ENCODE data around the gene B9D1. TPM values are rescaled to one million over a fixed set of nuclear protein-coding genes. Genes with fewer than 3 reads are reported as not detected.
"Not testable (repeated sequence)": the region's sequence is repeated elsewhere in the genome, so short reads cannot be mapped to it uniquely, and the experiment has no call there.

Gene B9D1
- total RNA-seq, 1 donor from 2014 or later: 7.8 TPM

DNA sequence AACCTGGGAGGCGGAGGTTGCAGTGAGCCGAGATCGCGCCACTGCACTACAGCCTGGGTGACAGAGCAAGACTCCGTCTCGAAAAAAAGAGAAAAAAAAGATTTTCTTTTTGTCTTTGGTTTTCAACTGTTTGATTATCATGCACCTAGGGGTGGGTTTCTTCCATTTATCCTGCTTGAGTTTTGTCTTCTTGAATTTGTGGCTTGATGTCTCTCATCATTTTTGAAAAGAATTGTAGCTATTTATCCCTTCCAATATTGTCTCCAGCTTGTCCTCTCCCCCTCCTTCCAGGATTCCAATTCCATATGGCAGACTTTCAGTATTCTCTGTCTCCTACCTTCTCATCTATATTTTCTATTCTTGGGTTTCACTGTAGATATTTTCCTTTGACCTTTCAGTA, 7.8 kb downstream of the B9D1 start:
- H3K4me3 Mint-ChIP-seq (ENCODE audit: unreplicated experiment): no peak overlapping the region
- H3K9me3 Mint-ChIP-seq (ENCODE audit: unreplicated experiment): peaks cover 6% of the 10 kb centered on the region
- no peak for DNase-seq
- no peak overlapping the region for H3K27ac Mint-ChIP-seq (ENCODE audit: unreplicated experiment)
- no peaks in the 10 kb centered on the region for H3K36me3 Mint-ChIP-seq (ENCODE audit: unreplicated experiment)
- peaks cover 4% of the 10 kb centered on the region for H3K27me3 Mint-ChIP-seq (ENCODE audit: unreplicated experiment)
- peaks cover 18% of the 10 kb centered on the region for H3K4me1 Mint-ChIP-seq (ENCODE audit: low read depth, unreplicated experiment)
- TF ChIP-seq, protein P1, sequence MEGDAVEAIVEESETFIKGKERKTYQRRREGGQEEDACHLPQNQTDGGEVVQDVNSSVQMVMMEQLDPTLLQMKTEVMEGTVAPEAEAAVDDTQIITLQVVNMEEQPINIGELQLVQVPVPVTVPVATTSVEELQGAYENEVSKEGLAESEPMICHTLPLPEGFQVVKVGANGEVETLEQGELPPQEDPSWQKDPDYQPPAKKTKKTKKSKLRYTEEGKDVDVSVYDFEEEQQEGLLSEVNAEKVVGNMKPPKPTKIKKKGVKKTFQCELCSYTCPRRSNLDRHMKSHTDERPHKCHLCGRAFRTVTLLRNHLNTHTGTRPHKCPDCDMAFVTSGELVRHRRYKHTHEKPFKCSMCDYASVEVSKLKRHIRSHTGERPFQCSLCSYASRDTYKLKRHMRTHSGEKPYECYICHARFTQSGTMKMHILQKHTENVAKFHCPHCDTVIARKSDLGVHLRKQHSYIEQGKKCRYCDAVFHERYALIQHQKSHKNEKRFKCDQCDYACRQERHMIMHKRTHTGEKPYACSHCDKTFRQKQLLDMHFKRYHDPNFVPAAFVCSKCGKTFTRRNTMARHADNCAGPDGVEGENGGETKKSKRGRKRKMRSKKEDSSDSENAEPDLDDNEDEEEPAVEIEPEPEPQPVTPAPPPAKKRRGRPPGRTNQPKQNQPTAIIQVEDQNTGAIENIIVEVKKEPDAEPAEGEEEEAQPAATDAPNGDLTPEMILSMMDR (IDR thresholded peaks at IDR 0.05; ENCODE audit: partially characterized antibody, unreplicated experiment): no peak

DNA sequence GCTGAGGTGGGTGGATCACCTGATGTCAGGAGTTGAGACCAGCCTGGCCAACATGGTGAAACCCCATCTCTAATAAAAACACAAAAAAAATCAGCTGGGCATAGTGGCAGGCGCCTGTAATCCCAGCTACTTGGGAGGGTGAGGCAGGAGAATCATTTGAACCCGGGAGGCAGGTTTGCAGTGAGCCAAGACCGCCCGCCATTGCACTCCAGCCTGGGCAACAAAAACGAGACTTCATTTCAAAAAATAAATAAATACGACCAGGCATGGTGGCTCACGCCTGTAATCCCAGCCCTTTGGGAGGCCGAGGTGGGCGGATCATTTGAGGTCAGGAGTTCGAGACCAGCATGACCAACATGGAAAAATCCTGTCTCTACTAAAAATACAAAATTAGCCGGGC, 9.1 kb downstream of the B9D1 start:
- not testable (repeated sequence) for H3K4me3 Mint-ChIP-seq (ENCODE audit: unreplicated experiment); DNase-seq; H3K27me3 Mint-ChIP-seq (ENCODE audit: unreplicated experiment); H3K36me3 Mint-ChIP-seq (ENCODE audit: unreplicated experiment); H3K27ac Mint-ChIP-seq (ENCODE audit: unreplicated experiment); H3K9me3 Mint-ChIP-seq (ENCODE audit: unreplicated experiment)
- peaks cover 16% of the 10 kb centered on the region for H3K4me1 Mint-ChIP-seq (ENCODE audit: low read depth, unreplicated experiment)

DNA sequence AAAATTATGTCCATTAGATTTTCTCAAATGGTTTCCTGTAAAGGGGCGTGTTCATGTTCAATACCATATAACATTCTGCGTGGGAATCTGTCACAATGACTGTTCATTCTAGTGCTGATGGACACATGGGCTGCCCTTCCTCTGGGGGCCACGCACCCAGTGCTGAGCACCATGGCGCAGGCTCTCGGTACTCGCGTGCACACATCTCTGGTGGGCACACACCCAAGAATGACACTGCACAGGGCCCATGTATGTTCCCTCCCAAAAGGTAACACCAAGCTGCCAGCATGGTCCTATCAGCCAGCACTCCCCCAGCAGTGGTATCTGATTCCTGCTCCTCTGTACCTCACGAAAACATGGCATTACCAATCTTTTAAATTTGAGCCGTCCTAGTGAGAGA, 13.7 kb downstream of the B9D1 start:
- H3K9me3 Mint-ChIP-seq (ENCODE audit: unreplicated experiment): no peaks in the 10 kb centered on the region
- TF ChIP-seq, protein P1 (IDR thresholded peaks at IDR 0.05; ENCODE audit: partially characterized antibody, unreplicated experiment): no peak
- no peak for DNase-seq
- H3K27ac Mint-ChIP-seq (ENCODE audit: unreplicated experiment): no peak overlapping the region
- H3K36me3 Mint-ChIP-seq (ENCODE audit: unreplicated experiment): no peaks in the 10 kb centered on the region
- peaks cover 7% of the 10 kb centered on the region for H3K4me1 Mint-ChIP-seq (ENCODE audit: low read depth, unreplicated experiment)
- H3K4me3 Mint-ChIP-seq (ENCODE audit: unreplicated experiment): no peak overlapping the region
- H3K27me3 Mint-ChIP-seq (ENCODE audit: unreplicated experiment): peaks cover 6% of the 10 kb centered on the region

DNA sequence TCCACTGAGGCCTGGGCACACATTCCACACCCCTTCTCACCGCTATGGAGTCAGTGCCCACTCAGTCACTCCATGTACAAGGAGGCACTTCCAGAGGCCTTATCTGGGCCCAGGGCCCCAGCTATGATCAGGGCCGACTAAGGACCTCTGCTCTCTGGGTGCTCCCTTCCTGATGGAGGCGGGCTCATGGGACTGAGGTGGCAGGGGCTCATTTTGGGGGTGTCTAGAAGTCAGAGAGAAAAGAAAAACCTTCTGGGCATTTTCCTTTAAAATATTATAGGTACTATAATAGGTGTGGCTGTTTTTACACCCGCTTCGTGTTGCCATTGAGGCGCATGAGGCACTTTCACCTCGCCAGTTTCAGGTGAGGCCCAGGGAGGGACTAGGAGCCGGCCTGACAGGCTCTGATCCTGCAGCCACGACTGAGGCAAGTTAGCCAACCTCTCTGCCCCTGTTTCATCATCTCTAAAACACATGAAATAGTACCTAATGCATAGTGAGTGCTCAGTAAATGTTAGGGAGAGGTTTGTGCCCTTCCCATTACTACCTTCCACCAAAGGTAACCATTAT, 14.4 kb downstream of the B9D1 start:
- TF ChIP-seq, protein P1 (IDR thresholded peaks at IDR 0.05; ENCODE audit: partially characterized antibody, unreplicated experiment): no peak
- no peak overlapping the region for H3K27ac Mint-ChIP-seq (ENCODE audit: unreplicated experiment)
- no peak for DNase-seq
- H3K4me3 Mint-ChIP-seq (ENCODE audit: unreplicated experiment): no peak overlapping the region
- H3K36me3 Mint-ChIP-seq (ENCODE audit: unreplicated experiment): no peaks in the 10 kb centered on the region
- H3K4me1 Mint-ChIP-seq (ENCODE audit: low read depth, unreplicated experiment): peaks cover 7% of the 10 kb centered on the region
- no peaks in the 10 kb centered on the region for H3K9me3 Mint-ChIP-seq (ENCODE audit: unreplicated experiment)
- H3K27me3 Mint-ChIP-seq (ENCODE audit: unreplicated experiment): peaks cover 6% of the 10 kb centered on the region

DNA sequence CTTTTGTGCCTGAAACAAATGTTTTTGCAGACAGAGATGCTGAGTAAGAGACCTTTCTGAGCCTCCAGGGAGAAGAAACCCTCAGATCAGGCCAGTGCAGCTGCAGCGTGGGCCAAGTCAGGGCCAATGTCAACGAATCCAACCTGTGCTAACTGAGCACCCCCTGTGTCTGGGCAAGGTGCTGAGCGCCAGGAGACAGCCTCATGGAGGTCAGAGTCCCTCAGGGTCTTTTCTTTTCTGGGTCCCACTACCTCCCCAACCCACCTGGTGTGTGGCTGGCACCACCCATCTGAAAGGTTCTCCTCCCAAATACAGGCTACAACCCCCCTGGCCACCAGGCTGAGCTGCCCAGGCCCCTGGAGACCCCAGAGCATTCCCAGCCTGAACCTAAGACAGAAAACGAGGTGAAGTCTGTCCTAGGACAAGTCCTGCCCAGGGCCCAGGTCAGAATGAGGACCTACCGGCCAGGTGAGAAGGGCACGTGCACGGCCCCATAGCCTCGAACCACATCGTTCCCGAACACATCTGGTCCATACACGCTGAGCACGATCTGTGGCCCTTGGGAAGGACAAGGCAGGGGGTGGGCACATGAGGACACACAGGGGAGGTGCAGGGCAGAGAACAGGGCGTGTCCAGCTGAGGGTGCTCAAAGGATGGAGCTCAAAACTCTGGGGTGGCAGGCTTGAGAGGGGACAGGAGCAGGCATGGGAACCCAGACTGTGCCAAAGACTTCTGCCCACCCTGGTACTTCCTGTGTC, 15.0 kb downstream of the B9D1 start:
- Mint-ChIP-seq H3K4me3 (ENCODE audit: unreplicated experiment) (no peak overlapping the region), H3K36me3 (ENCODE audit: unreplicated experiment) (no peaks in the 10 kb centered on the region), H3K4me1 (ENCODE audit: low read depth, unreplicated experiment) (peaks cover 7% of the 10 kb centered on the region), H3K27me3 (ENCODE audit: unreplicated experiment) (peaks cover 6% of the 10 kb centered on the region), H3K9me3 (ENCODE audit: unreplicated experiment) (no peaks in the 10 kb centered on the region), H3K27ac (ENCODE audit: unreplicated experiment) (no peak overlapping the region)
- TF ChIP-seq, protein P1 (IDR thresholded peaks at IDR 0.05; ENCODE audit: partially characterized antibody, unreplicated experiment): no peak
- DNase-seq: no peak

All from glutamatergic neuron (in vitro differentiated cells).